HepG2 (cell line): Measurements from ENCODE around the gene NUP93. TPM values are rescaled to one million over a fixed set of nuclear protein-coding genes. Genes with fewer than 3 reads are reported as not detected.

Source experiments
- ATAC-seq: fragments of 200-7000 bp; cut with Tn5 transposase; 3 replicates; pipeline ENCODE4 v1.9.1; 2020; ENCODE audit warnings: mild to moderate bottlenecking, moderate library complexity
- BruUV-seq: library from RNA; stranded (reverse); fragments of 400-500 nt; replicated peaks from 2 replicates; lab custom pipeline; 2021; lab: Mats Ljungman, UMichigan
- CTCF ChIA-PET: fragments of 300-600 bp; formaldehyde crosslinking; extraction: SDS; loops from one replicate; lab custom pipeline; 2021; ENCODE audit warnings: low total read pairs, inconsistent platforms, low intra/inter-chr PET ratio; lab: Yijun Ruan, JAX
- POLR2A ChIA-PET: fragments of 350-600 bp; sonication (Branson Sonifier 250); formaldehyde crosslinking; loops from one replicate; lab custom pipeline; 2020; ENCODE audit warnings: antibody characterized with exemption, inconsistent platforms; lab: Yijun Ruan, JAX
- DNase-seq: peaks from one replicate; pipeline ENCODE4 v3.0.0-alpha.2; 2015; ENCODE audit warnings: low spot score
- FAIRE-seq: peaks from 3 replicates; lab custom pipeline; 2011; peaks lifted over from hg19 to GRCh38; lab: Jason Lieb, UNC
- H2AFZ ChIP-seq: one replicate; pipeline ENCODE4 v1.6.1; 2011; ENCODE audit warnings: low read length, inconsistent platforms
- H3K27ac ChIP-seq: fragments of 300-600 bp; 3 replicates; pipeline ENCODE4 v1.8.0; 2011; ENCODE audit warnings: mixed run types, mild to moderate bottlenecking, mixed read lengths, low read length, inconsistent platforms; ENCODE audit not compliant: insufficient read depth; ENCODE audit errors: extremely low read length
- H3K27me3 ChIP-seq, 2 experiments: fragments of 200-600 bp in 1 of 2; 2 replicates in 1 of 2; 3 replicates in 1 of 2; pipeline versions ENCODE4 v1.6.0 to v1.8.0; 2011; ENCODE audit warnings: low read length in 2 of 2, mild to moderate bottlenecking in 2 of 2, moderate library complexity in 2 of 2, inconsistent platforms in 1 of 2; ENCODE audit not compliant: insufficient read depth in 2 of 2, control insufficient read depth in 1 of 2
- H3K36me3 ChIP-seq, 2 experiments: fragments of 200-600 bp in 1 of 2; replicated peaks in 1 of 2; 2 replicates in 1 of 2; 3 replicates in 1 of 2; pipeline versions ENCODE4 v1.5.1 to v1.8.0; 2011; ENCODE audit warnings: low read length in 2 of 2, inconsistent platforms in 1 of 2; ENCODE audit not compliant: insufficient read depth in 2 of 2, control insufficient read depth in 1 of 2
- H3K4me1 ChIP-seq: 2 replicates; pipeline ENCODE4 v1.5.1; 2012; ENCODE audit warnings: low read length, inconsistent platforms; ENCODE audit not compliant: insufficient read depth
- H3K4me2 ChIP-seq: 2 replicates; pipeline ENCODE4 v1.6.0; 2011; ENCODE audit warnings: low read depth, low read length, inconsistent platforms
- H3K4me3 ChIP-seq, 3 experiments: fragments of 200-600 bp in 1 of 3; sonication (generic), shearing (Covaris generic) in 1 of 3; replicated peaks in 1 of 3; 2 replicates each; pipeline ENCODE4 v1.5.1; 2011 to 2016; ENCODE audit warnings: low read length in 3 of 3, inconsistent platforms in 2 of 3, low read depth in 2 of 3, mild to moderate bottlenecking in 2 of 3, control low read depth in 1 of 3, mixed read lengths in 1 of 3; ENCODE audit not compliant: insufficient read depth in 1 of 3
- H3K79me2 ChIP-seq: one replicate; pipeline ENCODE4 v1.6.1; 2011; ENCODE audit warnings: low read length, inconsistent platforms; ENCODE audit not compliant: insufficient read depth
- H3K9ac ChIP-seq: 2 replicates; pipeline ENCODE4 v1.6.0; 2011; ENCODE audit warnings: mild to moderate bottlenecking, low read depth, low read length, inconsistent platforms; ENCODE audit not compliant: insufficient read depth
- H3K9me3 ChIP-seq: 2 replicates; pipeline ENCODE4 v1.5.1; 2012; ENCODE audit warnings: mild to moderate bottlenecking, low read length
- H4K20me1 ChIP-seq: 2 replicates; pipeline ENCODE4 v1.6.0; 2011; ENCODE audit warnings: inconsistent platforms, mild to moderate bottlenecking, low read length, moderate library complexity; ENCODE audit not compliant: insufficient read depth
- AHR ChIP-seq: IDR thresholded peaks from 2 replicates; pipeline ENCODE4 v1.6.1; 2018; ENCODE audit warnings: missing genetic modification reagents, missing compliant biosample characterization
- ZNF124 ChIP-seq: sonication (generic); formaldehyde crosslinking; IDR thresholded peaks from 2 replicates; pipeline ENCODE4 v1.4.0; 2020; ENCODE audit warnings: missing genetic modification reagents
- ZNF331 ChIP-seq: sonication (generic); formaldehyde crosslinking; IDR thresholded peaks from 2 replicates; pipeline ENCODE4 v1.4.0; 2020; ENCODE audit warnings: missing genetic modification reagents
- ZNF382 ChIP-seq: sonication (generic); formaldehyde crosslinking; IDR thresholded peaks from 2 replicates; pipeline ENCODE4 v1.5.0; 2020; ENCODE audit warnings: missing genetic modification reagents, mild to moderate bottlenecking, borderline replicate concordance
- ZNF441 ChIP-seq: sonication (generic); formaldehyde crosslinking; IDR thresholded peaks from 2 replicates; pipeline ENCODE4 v1.7.0; 2021; ENCODE audit warnings: missing genetic modification reagents, borderline replicate concordance
- ZNF564 ChIP-seq: sonication (generic); formaldehyde crosslinking; IDR thresholded peaks from 2 replicates; pipeline ENCODE4 v1.8.1; 2023; ENCODE audit warnings: mild to moderate bottlenecking, missing genetic modification reagents
- in situ Hi-C: cut with HindIII; loops from 2 replicates; pipeline ENCODE4 v1.10.0; 2017; ENCODE audit warnings: low pct_unique_long_range_greater_than_20kb; ENCODE audit not compliant: extremely low pct_ligation_motif_present
- intact Hi-C: fragments of 100-400 bp; cut with micrococcal nuclease; formaldehyde crosslinking; loops from one replicate; pipeline ENCODE4 v1.10.0; 2022; ENCODE audit not compliant: unreplicated experiment
- polyA plus RNA-seq, 8 experiments: library from polyadenylated mRNA; depleted of rRNA in 3 of 8; stranded (reverse) in 7 of 8; unstranded in 1 of 8; fragments of >200 nt; fragmentation: Illumina TruSeq in 4 of 8; extraction: Trizol in 4 of 8; gene quantifications; 2 replicates each; pipeline versions ENCODE4 v1.2.1 to v1.2.3, GENCODE V29; 2011 to 2016; ENCODE audit warnings: low read depth in 4 of 8, missing spikeins in 1 of 8, mixed read lengths in 1 of 8; ENCODE audit not compliant: insufficient read depth in 1 of 8
- total RNA-seq, 5 experiments: library from RNA; depleted of rRNA; stranded (reverse); fragments of >200 nt; fragmentation: Illumina TruSeq; extraction: Trizol; gene quantifications; 2 replicates each; pipeline ENCODE4 v1.2.3, GENCODE V29; 2016; ENCODE audit warnings: low read depth in 1 of 5
- TF ChIP-seq, protein P1 (sequence below): sonication (generic); formaldehyde crosslinking; IDR thresholded peaks from 2 replicates; pipeline ENCODE4 v1.4.0; 2020; ENCODE audit warnings: missing genetic modification reagents
- TF ChIP-seq, protein P2 (sequence below): IDR thresholded peaks from 2 replicates; pipeline ENCODE4 v1.6.1; 2012; ENCODE audit warnings: low read length, improper control_type of control experiment
- TF ChIP-seq, protein P3 (sequence below): sonication (generic); formaldehyde crosslinking; IDR thresholded peaks from 2 replicates; pipeline ENCODE4 v1.4.0; 2020; ENCODE audit warnings: missing genetic modification reagents, low read depth, mild to moderate bottlenecking, borderline replicate concordance
- TF ChIP-seq, protein P4 (sequence below): sonication (generic); formaldehyde crosslinking; IDR thresholded peaks from 2 replicates; pipeline ENCODE4 v1.5.0; 2020; ENCODE audit warnings: mild to moderate bottlenecking, missing genetic modification reagents

Gene NUP93
- total and polyA plus RNA-seq, 2 of the 13 experiments (the other 11 are each of a cell fraction or from before 2014, with no cell fraction given): 58.5 to 140 TPM

DNA sequence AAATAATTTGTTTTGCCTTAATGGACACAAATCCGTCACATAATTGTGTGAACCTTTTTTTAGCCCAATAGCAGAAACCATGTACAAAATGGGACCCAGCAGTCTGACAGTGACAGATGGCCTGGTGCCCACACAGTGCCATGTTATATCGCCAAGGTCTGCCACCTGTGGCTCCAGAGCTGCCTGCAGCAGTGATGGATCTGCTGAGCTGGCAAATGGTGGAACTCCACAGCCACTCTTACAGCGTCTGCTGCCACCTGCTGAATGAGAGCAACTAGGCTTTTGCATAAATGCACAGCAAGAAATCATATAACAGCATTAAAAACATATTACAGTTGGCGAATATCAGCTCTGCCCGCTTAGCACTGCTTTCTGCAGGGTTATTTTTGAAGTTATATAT lies 59.4 kb downstream of the NUP93 start (continued):
- TF ChIP-seq, protein P1, sequence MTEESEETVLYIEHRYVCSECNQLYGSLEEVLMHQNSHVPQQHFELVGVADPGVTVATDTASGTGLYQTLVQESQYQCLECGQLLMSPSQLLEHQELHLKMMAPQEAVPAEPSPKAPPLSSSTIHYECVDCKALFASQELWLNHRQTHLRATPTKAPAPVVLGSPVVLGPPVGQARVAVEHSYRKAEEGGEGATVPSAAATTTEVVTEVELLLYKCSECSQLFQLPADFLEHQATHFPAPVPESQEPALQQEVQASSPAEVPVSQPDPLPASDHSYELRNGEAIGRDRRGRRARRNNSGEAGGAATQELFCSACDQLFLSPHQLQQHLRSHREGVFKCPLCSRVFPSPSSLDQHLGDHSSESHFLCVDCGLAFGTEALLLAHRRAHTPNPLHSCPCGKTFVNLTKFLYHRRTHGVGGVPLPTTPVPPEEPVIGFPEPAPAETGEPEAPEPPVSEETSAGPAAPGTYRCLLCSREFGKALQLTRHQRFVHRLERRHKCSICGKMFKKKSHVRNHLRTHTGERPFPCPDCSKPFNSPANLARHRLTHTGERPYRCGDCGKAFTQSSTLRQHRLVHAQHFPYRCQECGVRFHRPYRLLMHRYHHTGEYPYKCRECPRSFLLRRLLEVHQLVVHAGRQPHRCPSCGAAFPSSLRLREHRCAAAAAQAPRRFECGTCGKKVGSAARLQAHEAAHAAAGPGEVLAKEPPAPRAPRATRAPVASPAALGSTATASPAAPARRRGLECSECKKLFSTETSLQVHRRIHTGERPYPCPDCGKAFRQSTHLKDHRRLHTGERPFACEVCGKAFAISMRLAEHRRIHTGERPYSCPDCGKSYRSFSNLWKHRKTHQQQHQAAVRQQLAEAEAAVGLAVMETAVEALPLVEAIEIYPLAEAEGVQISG (CRISPR knock-in tag): 0 out of 2 replicates have a peak, but pooled peaks have one; percentile 18
- no peak for TF ChIP-seq ZNF382 (CRISPR knock-in tag)

DNA sequence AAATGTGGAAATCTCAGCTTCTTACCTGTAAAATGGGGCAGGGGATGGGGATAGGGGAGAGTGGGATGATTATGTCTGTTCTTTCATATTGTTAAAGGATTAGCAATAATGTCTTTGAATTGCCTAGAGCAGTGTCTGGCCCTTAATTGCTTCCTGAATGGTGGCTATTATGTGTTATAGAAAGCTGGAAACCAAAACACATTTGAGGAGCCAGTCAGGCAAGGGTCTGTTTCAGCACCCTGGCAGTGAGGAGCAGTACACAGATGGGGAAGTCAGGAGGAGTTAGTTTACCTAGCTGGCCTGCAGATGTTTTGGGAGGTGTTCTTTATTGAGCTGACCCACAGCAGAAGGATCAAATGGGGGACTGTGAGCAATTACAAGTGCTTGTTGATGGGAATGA lies 63.0 kb downstream of the NUP93 start:
- Histone ChIP-seq H3K4me2 (no peak overlapping the region), H3K4me3 (no peak overlapping the region), H4K20me1 (no peaks in the 10 kb centered on the region), H3K9me3 (no peaks in the 10 kb centered on the region), H3K9ac (no peak overlapping the region), H3K36me3 (no peaks in the 10 kb centered on the region; a peak in 2 of 5 replicates), H3K4me1 (peaks cover 5% of the 10 kb centered on the region; the same call in 1 of the 2 replicates), H3K27me3 (no peaks in the 10 kb centered on the region), H2AFZ (no peak overlapping the region), H3K79me2 (peaks cover 4% of the 10 kb centered on the region), H3K27ac (no peak overlapping the region)
- in situ Hi-C loops (loop anchor here (5.0 kb wide), 1 partner anchor 74 kb away; the partner anchor contains the start of gene SLC12A3), intact Hi-C loops (loop anchor here (1.0 kb wide), 3 partner anchors 59 to 158 kb away; no protein-coding TSS in a partner anchor)
- TF ChIP-seq ZNF564 (no peak), AHR (no peak), ZNF331 (CRISPR knock-in tag) (no peak), ZNF124 (CRISPR knock-in tag) (no peak), ZNF441 (CRISPR knock-in tag) (no peak)
- TF ChIP-seq, protein P2, sequence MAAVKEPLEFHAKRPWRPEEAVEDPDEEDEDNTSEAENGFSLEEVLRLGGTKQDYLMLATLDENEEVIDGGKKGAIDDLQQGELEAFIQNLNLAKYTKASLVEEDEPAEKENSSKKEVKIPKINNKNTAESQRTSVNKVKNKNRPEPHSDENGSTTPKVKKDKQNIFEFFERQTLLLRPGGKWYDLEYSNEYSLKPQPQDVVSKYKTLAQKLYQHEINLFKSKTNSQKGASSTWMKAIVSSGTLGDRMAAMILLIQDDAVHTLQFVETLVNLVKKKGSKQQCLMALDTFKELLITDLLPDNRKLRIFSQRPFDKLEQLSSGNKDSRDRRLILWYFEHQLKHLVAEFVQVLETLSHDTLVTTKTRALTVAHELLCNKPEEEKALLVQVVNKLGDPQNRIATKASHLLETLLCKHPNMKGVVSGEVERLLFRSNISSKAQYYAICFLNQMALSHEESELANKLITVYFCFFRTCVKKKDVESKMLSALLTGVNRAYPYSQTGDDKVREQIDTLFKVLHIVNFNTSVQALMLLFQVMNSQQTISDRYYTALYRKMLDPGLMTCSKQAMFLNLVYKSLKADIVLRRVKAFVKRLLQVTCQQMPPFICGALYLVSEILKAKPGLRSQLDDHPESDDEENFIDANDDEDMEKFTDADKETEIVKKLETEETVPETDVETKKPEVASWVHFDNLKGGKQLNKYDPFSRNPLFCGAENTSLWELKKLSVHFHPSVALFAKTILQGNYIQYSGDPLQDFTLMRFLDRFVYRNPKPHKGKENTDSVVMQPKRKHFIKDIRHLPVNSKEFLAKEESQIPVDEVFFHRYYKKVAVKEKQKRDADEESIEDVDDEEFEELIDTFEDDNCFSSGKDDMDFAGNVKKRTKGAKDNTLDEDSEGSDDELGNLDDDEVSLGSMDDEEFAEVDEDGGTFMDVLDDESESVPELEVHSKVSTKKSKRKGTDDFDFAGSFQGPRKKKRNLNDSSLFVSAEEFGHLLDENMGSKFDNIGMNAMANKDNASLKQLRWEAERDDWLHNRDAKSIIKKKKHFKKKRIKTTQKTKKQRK: no peak
- TF ChIP-seq, protein P3, sequence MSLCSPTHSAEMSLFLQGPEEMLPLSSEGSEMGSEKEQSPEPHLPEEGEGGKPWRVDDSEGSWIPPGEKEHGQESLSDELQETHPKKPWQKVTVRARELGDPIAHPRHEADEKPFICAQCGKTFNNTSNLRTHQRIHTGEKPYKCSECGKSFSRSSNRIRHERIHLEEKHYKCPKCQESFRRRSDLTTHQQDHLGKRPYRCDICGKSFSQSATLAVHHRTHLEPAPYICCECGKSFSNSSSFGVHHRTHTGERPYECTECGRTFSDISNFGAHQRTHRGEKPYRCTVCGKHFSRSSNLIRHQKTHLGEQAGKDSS (CRISPR knock-in tag): no peak
- TF ChIP-seq, protein P4, sequence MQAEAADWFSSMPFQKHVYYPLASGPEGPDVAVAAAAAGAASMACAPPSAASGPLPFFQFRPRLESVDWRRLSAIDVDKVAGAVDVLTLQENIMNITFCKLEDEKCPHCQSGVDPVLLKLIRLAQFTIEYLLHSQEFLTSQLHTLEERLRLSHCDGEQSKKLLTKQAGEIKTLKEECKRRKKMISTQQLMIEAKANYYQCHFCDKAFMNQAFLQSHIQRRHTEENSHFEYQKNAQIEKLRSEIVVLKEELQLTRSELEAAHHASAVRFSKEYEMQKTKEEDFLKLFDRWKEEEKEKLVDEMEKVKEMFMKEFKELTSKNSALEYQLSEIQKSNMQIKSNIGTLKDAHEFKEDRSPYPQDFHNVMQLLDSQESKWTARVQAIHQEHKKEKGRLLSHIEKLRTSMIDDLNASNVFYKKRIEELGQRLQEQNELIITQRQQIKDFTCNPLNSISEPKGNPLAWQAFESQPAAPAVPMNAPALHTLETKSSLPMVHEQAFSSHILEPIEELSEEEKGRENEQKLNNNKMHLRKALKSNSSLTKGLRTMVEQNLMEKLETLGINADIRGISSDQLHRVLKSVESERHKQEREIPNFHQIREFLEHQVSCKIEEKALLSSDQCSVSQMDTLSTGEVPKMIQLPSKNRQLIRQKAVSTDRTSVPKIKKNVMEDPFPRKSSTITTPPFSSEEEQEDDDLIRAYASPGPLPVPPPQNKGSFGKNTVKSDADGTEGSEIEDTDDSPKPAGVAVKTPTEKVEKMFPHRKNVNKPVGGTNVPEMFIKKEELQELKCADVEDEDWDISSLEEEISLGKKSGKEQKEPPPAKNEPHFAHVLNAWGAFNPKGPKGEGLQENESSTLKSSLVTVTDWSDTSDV (CRISPR knock-in tag): no peak
- ChIA-PET CTCF (interaction anchor here (0.8 to 2.7 kb wide), 6 partner anchors 59 to 253 kb away, joined by 3 to 27 read pairs (median 7); no protein-coding TSS in a partner anchor), POLR2A (interaction anchor here (1.0 to 1.6 kb wide), 2 partner anchors 22 to 76 kb away, joined by 4 read pairs; no protein-coding TSS in a partner anchor)
- FAIRE-seq (no peak), DNase-seq (no peak), ATAC-seq (no peak)
- BruUV-seq: no TSS peak
